ENCODE measurements around the gene CBFB.

DNA sequence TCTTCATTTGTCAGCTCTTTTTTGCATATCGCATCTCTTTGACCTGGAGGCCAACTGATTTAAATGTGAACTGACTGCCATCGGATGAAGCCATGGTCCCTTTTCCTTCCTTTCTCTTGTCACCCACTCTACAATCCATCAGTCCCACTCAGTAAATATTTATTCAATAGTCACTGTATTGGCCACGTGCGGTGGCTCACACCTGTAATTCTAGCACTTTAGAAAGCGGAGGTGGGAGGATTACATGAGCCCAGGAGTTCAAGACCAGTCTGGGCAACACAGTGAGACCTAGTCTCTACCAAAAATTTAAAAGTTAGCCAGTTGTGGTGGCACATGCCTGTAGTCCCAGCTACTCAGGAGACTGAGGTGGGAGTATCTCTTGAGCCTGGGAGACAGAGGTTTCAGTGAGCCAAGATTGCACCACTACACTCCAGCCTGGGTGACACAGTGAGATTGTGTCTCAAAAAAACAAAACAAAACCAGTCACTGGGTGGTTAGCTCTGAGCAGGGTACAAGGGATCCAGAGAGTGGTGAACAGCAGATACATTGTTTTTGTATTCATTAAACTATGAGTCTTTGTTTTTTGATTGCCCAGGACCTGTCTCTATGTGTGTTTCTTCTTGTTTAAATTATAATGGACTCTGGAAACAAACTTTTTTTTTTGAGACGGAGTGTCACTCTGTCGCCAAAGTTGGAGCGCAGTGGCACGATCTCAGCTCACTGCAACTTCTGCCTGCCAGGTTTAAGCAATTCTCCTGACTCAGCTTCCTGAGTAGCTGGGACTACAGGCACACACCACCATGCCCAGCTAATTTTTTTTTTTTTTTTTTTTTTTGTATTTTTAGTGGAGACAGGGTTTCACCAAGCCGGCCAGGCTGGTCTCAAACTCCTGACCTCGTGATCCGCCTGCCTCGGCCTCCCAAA is 87.7 kb downstream of the CBFB start:
- TF ChIP-seq, protein P1, sequence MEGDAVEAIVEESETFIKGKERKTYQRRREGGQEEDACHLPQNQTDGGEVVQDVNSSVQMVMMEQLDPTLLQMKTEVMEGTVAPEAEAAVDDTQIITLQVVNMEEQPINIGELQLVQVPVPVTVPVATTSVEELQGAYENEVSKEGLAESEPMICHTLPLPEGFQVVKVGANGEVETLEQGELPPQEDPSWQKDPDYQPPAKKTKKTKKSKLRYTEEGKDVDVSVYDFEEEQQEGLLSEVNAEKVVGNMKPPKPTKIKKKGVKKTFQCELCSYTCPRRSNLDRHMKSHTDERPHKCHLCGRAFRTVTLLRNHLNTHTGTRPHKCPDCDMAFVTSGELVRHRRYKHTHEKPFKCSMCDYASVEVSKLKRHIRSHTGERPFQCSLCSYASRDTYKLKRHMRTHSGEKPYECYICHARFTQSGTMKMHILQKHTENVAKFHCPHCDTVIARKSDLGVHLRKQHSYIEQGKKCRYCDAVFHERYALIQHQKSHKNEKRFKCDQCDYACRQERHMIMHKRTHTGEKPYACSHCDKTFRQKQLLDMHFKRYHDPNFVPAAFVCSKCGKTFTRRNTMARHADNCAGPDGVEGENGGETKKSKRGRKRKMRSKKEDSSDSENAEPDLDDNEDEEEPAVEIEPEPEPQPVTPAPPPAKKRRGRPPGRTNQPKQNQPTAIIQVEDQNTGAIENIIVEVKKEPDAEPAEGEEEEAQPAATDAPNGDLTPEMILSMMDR (IDR thresholded peaks at IDR 0.05 in 2 of 3, conservative IDR thresholded peaks at IDR 0.05 in 1 of 3; ENCODE audit: insufficient read depth in 2 of 3, low read depth in 1 of 3, low read length in 3 of 3): no peak
- TF ChIP-seq ATF3 (IDR thresholded peaks at IDR 0.05) (no peak), ATF3 (CRISPR knock-in tag; conservative IDR thresholded peaks at IDR 0.05) (no peak), CEBPG (CRISPR knock-in tag; IDR thresholded peaks at IDR 0.05) (no peak), CEBPG (tag; conservative IDR thresholded peaks at IDR 0.05 in 1 of 2, IDR thresholded peaks at IDR 0.05 in 1 of 2) (no peak), JUNB (CRISPR knock-in tag; conservative IDR thresholded peaks at IDR 0.05) (no peak), NFYB (IDR thresholded peaks at IDR 0.05; ENCODE audit: extremely low read depth, insufficient read length) (no peak), ELF4 (CRISPR knock-in tag; IDR thresholded peaks at IDR 0.05) (no peak), ZNF121 (CRISPR knock-in tag; conservative IDR thresholded peaks at IDR 0.05) (no peak), POLR2G (IDR thresholded peaks at IDR 0.05; ENCODE audit: low read depth, low read length) (no peak), TCF7 (IDR thresholded peaks at IDR 0.05; ENCODE audit: borderline replicate concordance) (no peak), XRCC4 (IDR thresholded peaks at IDR 0.05; ENCODE audit: extremely low read depth, insufficient read depth, insufficient read length) (no peak), ZNF76 (CRISPR knock-in tag; IDR thresholded peaks at IDR 0.05; ENCODE audit: borderline replicate concordance) (no peak), CCNT2 (IDR thresholded peaks at IDR 0.05; ENCODE audit: borderline replicate concordance, extremely low read depth, insufficient read length, low read depth, low read length) (no peak), TEAD2 (tag; IDR thresholded peaks at IDR 0.05) (no peak), SAFB (IDR thresholded peaks at IDR 0.05; ENCODE audit: borderline replicate concordance, low read depth, low read length) (no peak)
